SK-N-MC (cell line): Measurements from ENCODE around the gene DNAAF5.
"Not testable (repeated sequence)": the region's sequence is repeated elsewhere in the genome, so short reads cannot be mapped to it uniquely, and the experiment has no call there.

Experiments
- DNase-seq: peaks from one replicate; pipeline ENCODE4 v3.0.0-alpha.2; 2011; ENCODE audit warnings: low read depth, low spot score
- H3K27ac ChIP-seq: fragments of 200-600 bp; sonication (generic); 2 replicates; pipeline ENCODE4 v1.5.1; 2016; ENCODE audit warnings: mixed run types
- H3K36me3 ChIP-seq: fragments of 200-600 bp; sonication (generic); 2 replicates; pipeline ENCODE4 v1.6.1; 2017; ENCODE audit warnings: antibody characterized with exemption, low read length, mixed read lengths; ENCODE audit not compliant: insufficient read depth
- H3K4me3 ChIP-seq: fragments of 200-600 bp; sonication (generic); 2 replicates; pipeline ENCODE4 v1.5.1; 2016
- H3K9ac ChIP-seq: fragments of 200-600 bp; sonication (generic); 2 replicates; pipeline ENCODE4 v1.8.0; 2017; ENCODE audit warnings: mixed run types, mixed read lengths; ENCODE audit not compliant: insufficient read length
- H3K9me3 ChIP-seq: fragments of 200-600 bp; sonication (generic); 2 replicates; pipeline ENCODE4 v1.6.1; 2017; ENCODE audit warnings: low read depth, mild to moderate bottlenecking, antibody characterized with exemption, low read length, moderate library complexity, mixed read lengths
- EZH2 ChIP-seq: fragments of 200-600 bp; sonication (generic); IDR thresholded peaks from one replicate; pipeline ENCODE4 v1.6.1; 2017; ENCODE audit warnings: antibody characterized with exemption
- FOXP2 ChIP-seq: optimal IDR thresholded peaks from 2 replicates; pipeline ENCODE3; 2011; ENCODE audit warnings: mild to moderate bottlenecking, moderate library complexity; ENCODE audit not compliant: insufficient read depth; ENCODE audit errors: extremely low read length, control extremely low read depth
- POLR2AphosphoS5 ChIP-seq: IDR thresholded peaks from 2 replicates; pipeline ENCODE4 v1.6.1; 2012; ENCODE audit warnings: mild to moderate bottlenecking, low read depth, low read length, borderline replicate concordance

DNAAF5 gene

DNA sequence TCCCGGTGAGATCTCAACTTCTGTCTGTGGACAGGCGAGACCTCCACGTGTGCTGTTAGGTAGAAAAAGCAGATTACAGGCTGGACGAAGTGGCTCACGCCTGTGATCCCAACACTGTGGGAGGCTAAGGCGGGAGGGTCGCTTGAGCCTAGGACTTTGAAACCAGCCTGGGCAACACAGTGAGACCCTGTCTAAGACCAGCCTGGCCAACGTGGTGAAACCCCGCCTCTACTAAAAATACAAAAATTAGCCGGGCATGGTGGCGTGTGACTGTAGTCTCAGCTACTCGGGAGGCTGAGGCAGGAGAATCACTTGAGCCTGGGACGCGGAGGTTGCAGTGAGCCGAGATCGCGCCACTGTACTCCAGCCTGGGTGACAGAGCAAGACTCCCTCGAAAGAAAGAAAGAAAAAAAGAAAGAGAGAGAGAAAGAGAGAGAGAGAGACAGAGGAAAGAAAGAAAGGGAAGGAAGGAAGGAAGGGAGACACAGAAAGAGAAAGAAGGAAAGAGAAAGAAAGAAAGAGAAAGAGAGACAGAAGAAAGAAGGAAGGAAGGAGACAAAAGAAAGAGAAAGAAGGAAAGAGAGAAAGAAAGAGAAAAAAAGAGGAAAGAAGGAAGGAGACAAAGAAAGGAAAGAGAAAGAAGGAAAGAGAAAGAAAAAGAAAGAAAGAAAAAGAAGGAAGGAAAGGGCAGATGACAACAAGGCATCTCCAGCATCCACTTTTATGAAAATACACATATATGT is 76.2 kb downstream of the DNAAF5 start:
- Histone ChIP-seq H3K36me3 (no peaks in the 10 kb centered on the region), H3K4me3 (peak overlapping the region; percentile 42; the same call in 1 of the 2 replicates), H3K9ac (peak overlapping the region; percentile 47), H3K27ac (peak overlapping the region; percentile 72), H3K9me3 (no peaks in the 10 kb centered on the region)
- no peak for DNase-seq
- no peak for TF ChIP-seq EZH2
- no peak for TF ChIP-seq POLR2AphosphoS5
- no peak for TF ChIP-seq FOXP2

GRCh38 chr7:803243-803635 is 76.7 kb downstream of the DNAAF5 start:
- Histone ChIP-seq H3K36me3 (no peaks in the 10 kb centered on the region), H3K9ac (no peak overlapping the region), H3K27ac (peak overlapping the region; percentile 72; the same call in 1 of the 2 replicates), H3K9me3 (no peaks in the 10 kb centered on the region), H3K4me3 (no peak overlapping the region)
- DNase-seq, result no peak
- TF ChIP-seq EZH2 (no peak), POLR2AphosphoS5 (no peak), FOXP2 (no peak)

DNA sequence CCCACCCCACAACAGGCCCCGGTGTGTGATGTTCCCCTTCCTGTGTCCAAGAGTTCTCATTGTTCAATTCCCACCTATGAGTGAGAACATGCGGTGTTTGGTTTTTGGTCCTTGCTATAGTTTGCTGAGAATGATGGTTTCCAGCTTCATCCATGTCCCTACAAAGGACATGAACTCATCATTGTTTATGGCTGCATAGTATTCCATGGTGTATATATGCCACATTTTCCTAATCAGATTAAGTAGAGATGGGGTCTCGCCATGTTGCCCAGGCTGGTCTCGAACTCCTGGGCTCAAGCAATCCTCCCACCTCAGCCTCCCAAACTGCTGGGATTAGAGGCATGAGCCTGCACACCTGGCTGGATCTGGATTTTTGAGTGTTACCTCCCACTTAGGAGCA is 77.3 kb downstream of the DNAAF5 start:
- DNase-seq, H3K36me3 ChIP-seq, H3K4me3 ChIP-seq, H3K9me3 ChIP-seq, H3K9ac ChIP-seq, H3K27ac ChIP-seq: not testable (repeated sequence)

GRCh38 chr7:805261-805660 is 78.8 kb downstream of the DNAAF5 start:
- H3K36me3 ChIP-seq, result no peaks in the 10 kb centered on the region
- no peak for DNase-seq
- TF ChIP-seq EZH2 (no peak), POLR2AphosphoS5 (no peak), FOXP2 (no peak)
- no peak overlapping the region for H3K4me3 ChIP-seq
- no peaks in the 10 kb centered on the region for H3K9me3 ChIP-seq
- H3K27ac ChIP-seq, result no peak overlapping the region
- no peak overlapping the region for H3K9ac ChIP-seq

- H3K9ac ChIP-seq, result no peak overlapping the region
- DNase-seq, result no peak
- no peak for TF ChIP-seq EZH2
- peak; percentile 43; the same call in 1 of the 2 replicates for TF ChIP-seq POLR2AphosphoS5
- no peak for TF ChIP-seq FOXP2
- peak overlapping the region; percentile 89 for H3K4me3 ChIP-seq
- no peaks in the 10 kb centered on the region; the same call in 1 of the 2 replicates for H3K36me3 ChIP-seq
- H3K9me3 ChIP-seq, result no peaks in the 10 kb centered on the region
- no peak overlapping the region for H3K27ac ChIP-seq
Observed at GRCh38 chr7:815284-816216, 89.1 kb downstream of the DNAAF5 start.

DNA sequence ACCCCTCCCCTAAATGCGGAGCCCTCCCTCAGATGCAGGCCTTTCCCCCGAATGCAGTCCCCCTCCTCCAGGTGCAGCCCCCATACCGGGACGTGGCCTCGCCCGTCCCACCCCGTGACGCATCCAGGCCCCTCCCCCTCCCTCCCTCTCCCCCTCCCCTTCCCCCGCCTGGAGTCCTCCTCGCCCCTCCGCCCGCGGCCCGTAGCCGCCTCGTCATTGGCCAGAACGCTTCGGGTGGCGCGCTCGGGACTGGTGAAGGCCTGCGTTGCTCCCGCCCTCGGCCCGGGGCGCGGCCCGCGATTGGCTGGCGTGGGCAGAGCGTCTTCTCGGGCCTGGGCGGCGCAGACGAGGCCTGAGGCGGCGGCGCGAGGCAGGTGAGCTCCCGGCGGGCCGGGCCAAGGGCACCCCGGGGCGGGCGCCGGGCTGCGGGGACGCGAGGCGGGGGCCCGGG is 89.8 kb downstream of the DNAAF5 start:
- peak overlapping the region; percentile 89 for H3K4me3 ChIP-seq
- H3K9ac ChIP-seq, result no peak overlapping the region
- TF ChIP-seq POLR2AphosphoS5, result peak; percentile 32; the same call in 1 of the 2 replicates
- TF ChIP-seq EZH2, result no peak
- no peaks in the 10 kb centered on the region; the same call in 1 of the 2 replicates for H3K36me3 ChIP-seq
- no peak overlapping the region for H3K27ac ChIP-seq
- peak; percentile 66 for DNase-seq
- H3K9me3 ChIP-seq, result no peaks in the 10 kb centered on the region

- TF ChIP-seq POLR2AphosphoS5 (no peak), EZH2 (no peak), FOXP2 (no peak)
- Histone ChIP-seq H3K27ac (no peak overlapping the region), H3K9me3 (no peaks in the 10 kb centered on the region), H3K9ac (peak overlapping the region; percentile 72), H3K36me3 (no peaks in the 10 kb centered on the region; the same call in 1 of the 2 replicates), H3K4me3 (peak overlapping the region; percentile 84)
- no peak for DNase-seq
Observed at GRCh38 chr7:816751-817671, 90.5 kb downstream of the DNAAF5 start.

DNA sequence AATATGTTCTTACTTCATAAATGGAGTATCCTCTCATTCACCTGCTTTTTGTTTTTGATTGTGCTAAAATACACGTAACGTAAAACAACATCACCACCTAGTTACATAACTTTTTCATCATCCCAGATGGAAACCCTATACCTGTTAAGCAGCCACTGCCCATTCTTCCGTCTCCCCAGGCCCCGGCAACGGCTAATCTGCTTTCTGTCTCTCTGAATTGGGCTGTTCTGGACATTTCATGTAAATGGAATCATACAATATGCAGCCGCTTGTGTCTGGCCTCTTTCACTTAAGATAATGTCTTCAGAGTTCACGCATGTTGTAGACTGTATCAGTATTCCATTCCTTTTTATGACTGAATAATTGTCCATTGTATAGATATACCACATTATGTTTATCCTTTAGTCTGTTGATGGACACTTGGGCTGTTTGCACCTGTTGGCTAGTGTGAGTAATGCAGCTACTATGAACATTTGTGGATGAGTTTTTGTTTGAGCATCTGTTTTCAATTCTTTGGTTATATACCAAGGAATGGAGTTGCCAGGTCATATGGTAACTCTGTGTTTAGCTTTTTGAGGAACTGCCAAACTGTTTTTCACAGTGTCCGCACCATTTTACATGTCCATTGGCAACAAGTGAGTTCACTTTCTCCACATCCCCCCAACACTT is 91.7 kb downstream of the DNAAF5 start:
- Histone ChIP-seq H3K9ac (no peak overlapping the region), H3K4me3 (peak overlapping the region; percentile 84), H3K27ac (no peak overlapping the region), H3K36me3 (no peaks in the 10 kb centered on the region; the same call in 1 of the 2 replicates), H3K9me3 (no peaks in the 10 kb centered on the region)
- no peak for DNase-seq
- no peak for TF ChIP-seq FOXP2
- TF ChIP-seq POLR2AphosphoS5, result no peak
- no peak for TF ChIP-seq EZH2
